GM13977 (cell line): ENCODE data around the gene MAPKAP1.

Experiments
- DNase-seq: peaks from one replicate; pipeline ENCODE4 v3.0.0; 2012; ENCODE audit warnings: low spot score
- in situ Hi-C: fragments of 300-500 bp; cut with MboI; formaldehyde crosslinking; loops from one replicate; pipeline ENCODE4 v1.12.0; 2022; ENCODE audit warnings: low sequenced_read_pairs, low pct_unique_long_range_greater_than_20kb, mixed read lengths, inconsistent platforms; ENCODE audit not compliant: unreplicated experiment
- TF ChIP-seq, protein P1 (sequence below): IDR thresholded peaks from 2 replicates; pipeline ENCODE4 v1.5.1; 2012; ENCODE audit warnings: mild to moderate bottlenecking, control low read depth; ENCODE audit not compliant: insufficient read depth; ENCODE audit errors: extremely low read depth, missing control alignments

MAPKAP1 gene

DNA sequence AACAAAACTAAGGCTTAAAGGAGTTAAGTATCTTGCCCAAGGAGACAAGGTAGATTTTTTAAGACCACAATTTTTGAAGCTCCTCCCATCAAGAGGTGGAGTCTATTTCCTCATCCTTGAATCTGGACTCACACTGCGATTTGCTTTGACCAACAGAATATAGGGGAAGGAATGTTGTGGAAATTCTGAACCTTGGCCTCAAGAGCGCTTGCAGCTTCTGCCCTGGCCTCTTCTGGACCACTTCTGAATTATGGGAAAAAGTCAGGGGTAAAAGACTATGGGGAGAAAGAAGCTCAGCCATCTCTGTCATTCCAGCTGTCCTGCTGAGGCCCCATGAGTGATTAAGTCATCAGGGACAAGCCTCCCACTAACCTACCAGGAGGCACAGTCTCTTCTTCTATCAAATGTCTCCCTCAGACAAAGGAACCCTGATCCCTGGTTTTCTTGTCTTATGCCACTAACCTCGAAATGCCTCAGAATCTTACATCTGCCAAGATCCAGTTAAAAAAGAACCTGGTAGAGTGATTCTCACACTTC is 25.9 kb downstream of the MAPKAP1 start:
- no peak for DNase-seq
- in situ Hi-C loops = no loop called here
- TF ChIP-seq, protein P1, sequence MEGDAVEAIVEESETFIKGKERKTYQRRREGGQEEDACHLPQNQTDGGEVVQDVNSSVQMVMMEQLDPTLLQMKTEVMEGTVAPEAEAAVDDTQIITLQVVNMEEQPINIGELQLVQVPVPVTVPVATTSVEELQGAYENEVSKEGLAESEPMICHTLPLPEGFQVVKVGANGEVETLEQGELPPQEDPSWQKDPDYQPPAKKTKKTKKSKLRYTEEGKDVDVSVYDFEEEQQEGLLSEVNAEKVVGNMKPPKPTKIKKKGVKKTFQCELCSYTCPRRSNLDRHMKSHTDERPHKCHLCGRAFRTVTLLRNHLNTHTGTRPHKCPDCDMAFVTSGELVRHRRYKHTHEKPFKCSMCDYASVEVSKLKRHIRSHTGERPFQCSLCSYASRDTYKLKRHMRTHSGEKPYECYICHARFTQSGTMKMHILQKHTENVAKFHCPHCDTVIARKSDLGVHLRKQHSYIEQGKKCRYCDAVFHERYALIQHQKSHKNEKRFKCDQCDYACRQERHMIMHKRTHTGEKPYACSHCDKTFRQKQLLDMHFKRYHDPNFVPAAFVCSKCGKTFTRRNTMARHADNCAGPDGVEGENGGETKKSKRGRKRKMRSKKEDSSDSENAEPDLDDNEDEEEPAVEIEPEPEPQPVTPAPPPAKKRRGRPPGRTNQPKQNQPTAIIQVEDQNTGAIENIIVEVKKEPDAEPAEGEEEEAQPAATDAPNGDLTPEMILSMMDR = no peak

DNA sequence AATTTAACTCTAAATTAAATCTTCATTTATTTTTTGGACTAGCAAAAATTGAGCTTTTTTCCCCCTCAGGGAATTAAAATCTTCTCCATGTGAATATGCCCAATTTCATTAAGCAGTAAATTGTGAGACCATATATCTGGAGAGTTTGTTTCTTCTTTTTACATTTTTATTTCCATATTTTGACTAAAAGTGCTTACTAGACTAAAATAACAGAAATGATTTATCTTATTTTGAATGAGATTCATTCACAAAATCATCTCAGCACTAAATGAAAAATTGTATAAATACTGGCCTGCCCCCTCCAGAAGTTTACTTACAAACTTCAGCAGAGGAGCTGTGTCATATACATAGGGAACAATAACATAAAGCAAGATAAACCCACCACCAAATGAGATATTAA is 26.6 kb downstream of the MAPKAP1 start:
- no peak for DNase-seq
- TF ChIP-seq, protein P1 = no peak
- in situ Hi-C loops = no loop called here

DNA sequence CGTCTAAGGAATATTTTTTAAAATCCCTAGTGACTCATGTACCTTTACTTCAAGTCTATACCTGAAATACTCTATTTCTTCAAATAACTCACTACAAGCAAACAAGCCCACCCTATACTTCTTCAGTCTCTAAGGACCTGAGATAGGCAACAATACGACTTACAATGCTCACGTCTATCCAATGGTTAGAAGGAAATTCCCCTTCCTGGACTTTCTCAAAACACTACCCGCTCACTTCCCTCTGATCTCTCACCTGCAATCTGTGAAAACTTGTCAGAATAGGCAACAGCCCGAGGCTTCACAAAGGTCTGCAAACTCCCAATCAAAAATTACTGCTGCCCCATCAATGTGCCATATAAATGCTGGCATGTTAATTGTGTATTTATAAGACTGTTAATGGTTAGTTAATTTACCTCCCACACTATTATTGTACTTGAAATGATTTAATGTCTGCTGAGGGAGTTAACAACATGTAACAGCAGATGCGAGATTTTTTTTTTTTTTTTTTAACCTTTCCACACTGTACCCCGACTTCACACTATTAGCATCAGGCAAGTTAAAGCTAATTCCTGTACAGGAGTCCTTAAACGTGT is 27.3 kb downstream of the MAPKAP1 start:
- no peak for DNase-seq
- TF ChIP-seq, protein P1 = no peak
- in situ Hi-C loops = no loop called here

DNA sequence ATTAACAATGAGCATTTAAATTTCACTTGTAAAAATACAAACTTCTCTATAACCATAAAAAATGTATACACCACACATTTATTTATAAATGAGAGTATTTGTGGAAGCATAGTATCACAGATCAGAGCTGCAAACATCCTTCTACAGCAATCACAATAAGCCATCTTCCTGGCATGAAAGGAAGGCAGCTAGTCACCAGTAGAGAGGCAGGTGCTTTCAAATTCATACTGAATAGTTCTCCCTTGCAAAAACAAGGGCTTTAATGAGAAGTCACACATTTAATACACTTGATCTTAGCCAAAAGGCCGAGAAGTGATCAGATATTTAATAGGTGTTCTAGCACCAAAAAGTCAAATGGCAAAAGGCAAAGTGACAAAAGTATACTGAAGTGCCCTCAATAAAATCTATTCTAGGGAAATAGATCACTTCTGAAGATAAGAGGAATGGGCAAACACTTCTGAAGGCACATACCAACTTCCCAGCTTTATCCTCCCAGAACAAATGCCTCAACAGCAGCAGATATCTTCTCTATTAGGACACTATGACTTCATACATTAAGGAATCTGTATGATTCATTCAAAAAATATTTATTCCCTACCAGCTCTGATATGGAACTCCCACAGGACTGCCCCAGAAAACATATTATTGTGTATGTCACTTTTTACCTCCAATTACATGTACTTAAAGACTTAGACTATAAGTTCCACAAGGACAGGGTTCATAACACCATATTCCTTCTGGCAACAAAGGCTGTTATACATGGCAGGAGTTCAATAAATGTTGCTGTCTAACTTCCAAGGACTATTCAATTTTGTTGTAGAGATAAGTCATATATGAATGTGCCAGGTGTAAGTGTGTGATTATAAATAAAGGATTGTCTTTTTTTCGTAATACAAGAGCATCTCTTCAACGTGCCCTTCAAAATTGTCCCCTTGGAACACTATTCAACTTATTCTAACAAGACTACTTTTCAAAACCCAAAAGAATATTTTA is 31.7 kb downstream of the MAPKAP1 start:
- no peak for DNase-seq
- TF ChIP-seq, protein P1 = no peak
- in situ Hi-C loops = no loop called here

DNA sequence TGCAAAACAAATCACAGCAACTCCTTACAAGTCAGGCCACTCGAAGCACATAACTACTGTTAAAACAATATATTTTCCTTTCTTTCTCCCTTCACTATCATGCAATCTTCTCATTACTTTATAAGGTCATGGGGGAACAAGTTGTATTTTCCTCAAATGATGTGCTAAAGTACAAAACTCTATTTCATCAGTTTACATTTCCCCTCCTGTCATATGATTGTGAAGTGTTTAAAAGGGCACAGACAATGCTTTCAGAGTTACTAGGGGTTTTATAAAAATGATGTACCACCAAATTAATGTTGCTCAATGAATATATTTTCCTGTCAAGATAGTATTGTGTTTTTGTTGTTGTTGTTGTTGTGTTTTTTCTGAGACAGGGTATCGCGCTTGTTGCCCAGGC is 34.1 kb downstream of the MAPKAP1 start:
- in situ Hi-C loops = no loop called here
- no peak for DNase-seq
- TF ChIP-seq, protein P1 = no peak

DNA sequence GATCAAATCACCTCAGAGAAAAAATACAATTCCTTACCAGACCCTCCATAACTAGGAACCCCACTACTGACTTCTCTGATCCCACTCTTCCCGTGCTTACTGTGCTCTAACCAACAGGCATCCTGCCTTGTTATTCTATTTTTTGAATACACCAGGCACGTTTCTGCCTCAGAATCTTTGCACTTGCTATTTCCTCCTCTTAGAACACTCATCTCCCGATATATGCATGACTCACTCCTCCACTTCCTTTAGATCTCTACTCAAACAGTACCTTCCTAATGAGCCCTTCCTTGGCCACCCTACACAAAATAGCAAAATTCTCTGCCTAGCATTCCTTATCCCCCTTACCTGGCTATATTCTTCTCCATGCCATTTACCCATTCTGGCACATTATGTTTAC is 43.9 kb downstream of the MAPKAP1 start:
- DNase-seq = no peak
- TF ChIP-seq, protein P1 = no peak
- in situ Hi-C loops = no loop called here
